DMS 273 treated with DMSO at 0.1 percent for 48 hours (cell line): Measurements from ENCODE around the gene TMIGD2.
"Not testable (repeated sequence)": the region's sequence is repeated elsewhere in the genome, so short reads cannot be mapped to it uniquely, and the experiment has no call there.

Experiments used
- DNase-seq: peaks from one replicate; lab custom pipeline; 2025; lab: John Stamatoyannopoulos, UW

The TMIGD2 gene, protein sequence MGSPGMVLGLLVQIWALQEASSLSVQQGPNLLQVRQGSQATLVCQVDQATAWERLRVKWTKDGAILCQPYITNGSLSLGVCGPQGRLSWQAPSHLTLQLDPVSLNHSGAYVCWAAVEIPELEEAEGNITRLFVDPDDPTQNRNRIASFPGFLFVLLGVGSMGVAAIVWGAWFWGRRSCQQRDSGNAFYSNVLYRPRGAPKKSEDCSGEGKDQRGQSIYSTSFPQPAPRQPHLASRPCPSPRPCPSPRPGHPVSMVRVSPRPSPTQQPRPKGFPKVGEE

DNA sequence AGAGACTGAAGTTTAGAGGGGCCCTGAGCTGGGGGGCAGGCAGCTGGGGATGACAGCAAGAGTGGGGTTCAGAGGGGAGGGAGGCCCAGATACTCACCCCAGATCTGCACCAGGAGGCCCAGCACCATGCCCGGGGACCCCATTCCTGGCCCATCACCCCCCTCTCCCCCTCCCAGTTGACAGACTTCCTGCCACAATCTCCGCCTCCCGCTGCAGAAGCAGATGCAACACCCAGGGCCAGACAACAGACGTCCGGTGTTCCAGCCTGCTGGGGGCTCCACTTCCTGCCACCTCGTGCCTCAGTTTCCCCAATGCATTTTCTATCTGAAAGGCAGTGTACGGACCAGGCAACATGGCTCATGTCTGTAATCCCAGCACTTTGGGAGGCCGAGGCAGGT is at the start of gene TMIGD2:
Gene TMIGD2, minus strand, starts transcription at position 147 of the 398 bp plus-strand sequence. Its CDS starts 4 bp downstream, at position 143.
- no peak for DNase-seq

DNA sequence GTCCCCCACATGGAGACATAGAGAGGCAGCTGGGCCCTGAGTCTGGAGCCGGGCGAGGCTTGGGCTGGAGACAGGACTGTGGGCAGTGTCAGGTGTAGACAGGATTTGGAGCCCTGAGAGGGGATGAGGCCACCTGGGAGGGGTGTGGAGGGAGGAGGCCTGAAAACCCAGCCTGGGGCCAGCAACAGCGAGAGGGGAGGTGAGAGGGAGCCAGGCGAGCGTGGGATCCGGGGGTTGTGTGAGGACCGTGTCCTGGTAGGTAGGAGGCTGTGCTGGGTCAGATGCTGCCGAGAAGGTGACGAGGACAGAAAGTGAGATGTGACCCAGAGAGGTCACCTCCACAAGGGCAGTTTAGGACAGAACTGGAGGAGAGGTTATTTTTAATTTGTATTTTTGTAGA is 48.5 kb upstream of the TMIGD2 start:
- no peak for DNase-seq

DNA sequence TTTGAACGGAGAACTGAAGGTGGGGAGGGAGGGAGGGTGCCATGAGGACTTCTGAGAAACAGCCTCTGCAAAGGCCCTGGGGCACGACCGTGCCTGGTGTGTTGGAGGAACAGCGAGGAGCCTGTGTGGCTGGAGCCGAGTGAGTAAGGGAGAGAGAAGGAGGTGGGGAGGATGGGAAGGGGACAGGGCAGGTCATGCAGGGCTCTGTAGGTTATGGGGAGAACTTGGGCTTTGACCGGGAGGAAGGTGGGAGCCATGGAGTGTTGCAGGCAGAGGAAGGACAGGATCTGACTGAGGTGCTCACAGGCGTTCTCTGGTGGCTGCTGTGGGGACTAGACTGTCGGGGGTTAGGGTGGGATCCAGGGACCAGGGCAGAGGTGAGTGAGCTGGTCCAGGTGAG is 47.9 kb upstream of the TMIGD2 start:
- no peak for DNase-seq

DNA sequence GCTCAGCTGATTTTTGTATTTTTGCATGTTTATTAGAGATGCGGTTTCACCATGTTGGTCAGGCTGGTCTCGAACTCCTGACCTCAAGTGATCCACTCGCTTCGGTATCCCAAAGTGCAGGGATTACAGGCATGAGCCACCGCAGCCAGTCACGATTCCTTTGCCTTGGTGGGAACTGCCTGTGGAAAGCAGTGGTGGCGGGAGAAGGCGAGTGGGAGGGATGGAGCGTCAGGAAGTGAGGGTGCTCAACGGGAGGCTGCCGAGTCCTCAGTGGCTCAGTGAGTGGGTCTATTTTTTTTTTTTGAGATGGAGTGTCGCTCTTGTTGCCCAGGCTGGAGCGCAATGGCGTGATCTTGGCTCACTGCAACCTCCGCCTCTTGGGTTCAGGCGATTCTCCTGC is 47.0 kb upstream of the TMIGD2 start:
- not testable (repeated sequence) for DNase-seq

DNA sequence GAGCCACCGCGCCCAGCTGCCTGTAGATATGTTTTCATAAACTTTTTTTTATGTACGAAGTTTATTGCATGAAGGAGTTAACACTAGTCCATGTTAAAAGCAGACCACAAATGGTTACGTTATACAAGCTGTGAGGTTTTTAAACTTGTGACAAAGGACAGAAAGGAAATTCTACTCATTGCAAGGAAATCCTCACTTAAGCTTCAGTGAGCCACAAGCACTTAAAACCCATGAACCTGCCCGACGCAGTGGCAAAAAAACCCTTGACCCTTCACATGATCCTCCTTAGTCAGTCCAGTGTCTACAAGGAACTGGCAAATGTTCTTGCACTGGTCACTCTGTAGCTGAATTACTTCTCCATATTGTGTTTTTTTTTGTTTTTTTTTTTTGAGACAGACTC is 45.3 kb upstream of the TMIGD2 start:
- no peak for DNase-seq

DNA sequence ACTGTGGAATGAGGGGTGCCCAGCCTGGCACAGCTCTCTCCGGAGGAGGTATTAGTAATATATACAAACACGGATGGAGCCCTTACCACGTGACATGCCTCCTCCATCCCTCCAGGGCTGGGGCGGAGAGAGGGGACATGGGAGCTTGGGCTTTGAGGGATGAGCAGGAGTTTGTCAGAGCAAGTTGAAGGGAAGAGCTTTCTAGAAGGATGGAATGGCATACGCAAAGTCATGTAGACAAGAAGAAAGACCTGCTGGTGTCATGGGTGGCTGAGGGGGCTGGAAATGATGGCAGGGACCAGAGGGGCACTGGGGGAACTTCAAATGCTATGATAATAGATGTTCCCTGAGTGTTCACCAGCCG is 43.8 kb upstream of the TMIGD2 start:
- no peak for DNase-seq

DNA sequence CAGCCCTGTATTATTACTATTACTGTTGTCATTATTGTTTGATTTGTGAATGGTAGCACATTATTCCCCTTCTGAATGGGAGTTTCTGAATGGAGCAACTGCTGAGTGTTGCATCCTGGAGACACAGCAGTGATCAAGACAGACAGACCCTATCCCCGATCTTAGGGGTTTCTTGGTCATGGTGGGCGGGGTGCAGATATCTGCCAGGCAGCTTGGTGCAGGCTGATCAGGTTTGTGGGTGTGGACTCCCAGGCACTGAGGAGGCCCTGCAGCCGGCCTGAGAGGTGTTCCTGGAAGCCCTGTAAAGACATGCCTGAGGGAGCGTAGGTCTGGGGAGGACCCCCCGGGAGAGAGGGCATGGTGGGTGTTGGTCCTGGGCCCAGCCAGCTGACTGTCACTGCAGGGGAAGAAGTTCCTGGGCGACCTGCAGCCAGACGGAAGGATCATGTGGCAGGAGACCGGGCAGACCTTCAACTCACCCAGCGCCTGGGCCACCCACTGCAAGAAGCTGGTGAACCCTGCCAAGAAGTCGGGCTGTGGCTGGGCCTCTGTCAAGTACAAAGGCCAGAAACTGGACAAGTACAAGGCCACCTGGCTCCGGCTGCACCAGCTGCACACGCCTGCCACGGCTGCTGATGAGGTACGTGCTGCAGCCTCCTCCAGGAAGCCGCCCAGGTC is 43.3 kb upstream of the TMIGD2 start:
- DNase-seq: no peak

DNA sequence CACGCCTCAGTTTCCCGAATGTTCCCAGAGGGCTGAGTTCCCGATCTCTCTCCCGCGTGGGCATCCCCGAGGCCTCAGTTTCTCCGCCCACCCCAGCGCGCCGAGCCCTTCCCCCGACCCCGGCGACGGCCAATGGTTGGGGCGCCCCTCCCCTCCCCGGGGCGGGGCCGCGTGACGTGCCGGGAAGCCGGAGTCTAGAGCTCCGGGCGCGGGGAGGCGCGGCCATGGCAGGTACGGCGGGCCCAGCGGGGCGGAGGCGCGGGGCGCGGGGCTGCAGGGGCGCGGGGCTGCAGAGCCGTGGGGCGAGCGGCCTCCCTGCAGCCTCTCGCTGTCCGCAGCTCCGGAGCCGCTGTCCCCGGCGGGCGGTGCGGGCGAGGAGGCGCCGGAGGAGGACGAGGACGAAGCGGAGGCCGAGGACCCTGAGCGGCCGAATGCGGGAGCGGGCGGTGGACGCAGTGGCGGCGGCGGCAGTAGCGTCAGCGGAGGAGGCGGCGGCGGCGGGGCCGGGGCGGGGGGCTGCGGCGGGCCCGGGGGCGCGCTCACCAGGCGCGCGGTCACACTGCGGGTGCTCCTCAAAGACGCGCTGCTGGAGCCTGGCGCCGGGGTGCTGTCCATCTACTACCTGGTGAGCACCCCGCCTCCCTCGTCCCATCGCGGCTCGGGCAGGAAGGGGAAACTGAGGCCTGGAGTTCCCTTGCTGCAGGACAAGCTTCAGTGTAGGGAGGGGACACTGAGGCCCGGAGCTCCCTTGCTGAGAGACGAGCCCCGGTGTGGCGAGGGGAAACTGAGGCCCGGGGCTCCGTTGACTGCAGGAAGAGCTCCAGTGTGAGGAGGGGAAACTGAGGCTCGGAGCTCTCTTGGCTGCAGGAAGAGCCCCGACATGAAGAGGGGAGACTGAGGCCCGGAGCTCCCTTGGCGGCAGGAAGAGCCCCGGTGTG is 41.5 kb upstream of the TMIGD2 start, which contains the start of gene MPND:
Gene MPND, plus strand, starts transcription at position 193 of the 938 bp plus-strand sequence. Its CDS starts 32 bp downstream, at position 225.
- DNase-seq: peak; percentile 44

DNA sequence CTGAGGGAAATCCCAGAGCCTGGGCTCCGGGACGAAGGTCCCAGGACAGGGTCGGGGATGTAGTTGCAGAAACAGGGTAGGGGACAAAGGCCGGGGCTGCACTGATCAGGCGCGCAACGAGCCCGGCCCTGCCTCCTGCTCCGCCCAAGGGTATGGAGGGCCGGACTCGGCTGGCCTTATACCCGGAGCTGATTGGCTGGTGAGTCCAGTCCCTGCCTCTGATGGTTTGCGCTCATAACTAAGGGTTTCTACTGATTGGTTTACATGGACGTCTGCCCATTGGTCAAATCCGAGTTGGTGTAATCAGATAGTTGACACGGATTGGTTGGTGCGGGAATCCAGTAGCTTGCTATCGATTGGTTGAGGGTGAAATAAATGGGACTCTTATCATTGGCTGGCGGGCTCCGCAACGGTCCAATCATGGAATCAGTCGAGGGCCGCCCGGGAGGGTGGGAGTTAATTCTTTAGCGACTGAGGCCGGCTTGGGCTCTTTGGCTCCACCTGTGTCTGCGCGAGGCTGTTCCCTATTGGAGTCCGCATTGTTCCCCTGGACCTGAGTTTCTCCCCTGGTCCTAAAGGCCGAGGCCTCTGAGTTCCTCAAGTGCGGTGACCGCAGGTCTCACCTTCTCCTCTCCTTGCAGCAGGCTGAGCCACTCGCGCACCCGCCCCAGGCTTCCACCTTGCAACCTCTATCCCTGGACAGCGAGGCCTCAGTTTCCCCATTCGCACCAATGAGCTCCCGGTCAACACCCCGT is 40.6 kb upstream of the TMIGD2 start:
- peak; percentile 99 for DNase-seq

DNA sequence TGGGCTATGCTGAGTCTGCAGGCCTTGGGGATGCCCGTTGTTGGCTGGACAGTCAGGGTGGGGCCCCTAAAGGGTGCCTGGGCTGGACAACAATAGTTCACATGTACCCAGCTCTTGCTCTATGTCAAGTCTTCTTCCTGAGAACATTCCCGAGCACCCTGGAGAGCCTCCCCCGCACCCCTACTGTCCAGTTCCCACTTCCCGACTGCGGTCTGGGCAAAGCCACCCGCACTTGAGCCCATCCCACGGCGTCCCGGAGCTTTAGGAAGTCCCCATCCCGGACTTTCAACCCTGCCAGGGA is 40.1 kb upstream of the TMIGD2 start:
- no peak for DNase-seq

DNA sequence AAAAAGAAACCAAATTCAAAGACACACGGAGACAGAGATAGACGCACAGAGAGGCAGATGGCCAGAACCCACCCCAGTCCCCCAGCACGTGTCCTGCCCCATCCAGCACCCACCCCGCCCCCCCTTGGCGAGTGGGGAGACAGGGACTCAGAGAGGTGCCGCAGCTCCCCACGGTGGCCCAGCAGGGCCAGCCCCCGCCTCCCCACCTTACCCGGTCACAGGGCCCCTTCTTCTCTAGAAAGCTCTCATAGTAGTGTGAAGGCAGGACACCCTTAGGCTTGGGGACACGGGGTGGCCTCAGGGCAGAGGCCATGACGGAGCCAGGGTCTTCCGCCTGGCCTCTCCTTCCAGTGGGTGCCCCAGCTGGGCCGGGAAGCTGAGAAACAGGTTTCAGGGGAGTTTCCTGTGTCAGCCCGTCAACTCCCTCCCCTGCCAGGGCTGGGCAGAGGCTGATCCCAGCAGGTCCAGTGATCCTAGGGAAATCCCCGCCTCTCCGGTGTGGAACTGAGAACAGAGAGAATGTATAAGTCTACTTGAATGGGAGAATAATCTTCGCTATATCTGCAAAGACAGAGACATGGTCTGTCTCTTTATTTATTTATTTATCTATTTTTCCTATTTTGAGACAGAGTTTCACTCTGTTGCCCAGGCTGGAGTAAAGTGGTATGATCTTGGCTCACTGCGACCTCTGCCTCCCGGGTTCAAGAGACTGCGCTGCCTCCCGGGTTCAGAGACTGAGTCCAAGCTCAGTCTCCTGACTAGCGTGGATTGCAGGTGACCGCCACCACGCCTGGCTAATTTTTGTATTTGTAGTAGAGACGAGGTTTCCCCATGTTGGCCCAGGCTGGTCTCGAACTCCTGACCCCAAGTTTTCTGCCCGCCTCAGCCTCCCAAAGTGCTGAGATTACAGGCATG is 36.5 kb upstream of the TMIGD2 start, which contains the start of gene STAP2:
Gene STAP2, minus strand, starts transcription at position 387 of the 915 bp plus-strand sequence. Its CDS starts 74 bp downstream, at position 313.
- DNase-seq: no peak

DNA sequence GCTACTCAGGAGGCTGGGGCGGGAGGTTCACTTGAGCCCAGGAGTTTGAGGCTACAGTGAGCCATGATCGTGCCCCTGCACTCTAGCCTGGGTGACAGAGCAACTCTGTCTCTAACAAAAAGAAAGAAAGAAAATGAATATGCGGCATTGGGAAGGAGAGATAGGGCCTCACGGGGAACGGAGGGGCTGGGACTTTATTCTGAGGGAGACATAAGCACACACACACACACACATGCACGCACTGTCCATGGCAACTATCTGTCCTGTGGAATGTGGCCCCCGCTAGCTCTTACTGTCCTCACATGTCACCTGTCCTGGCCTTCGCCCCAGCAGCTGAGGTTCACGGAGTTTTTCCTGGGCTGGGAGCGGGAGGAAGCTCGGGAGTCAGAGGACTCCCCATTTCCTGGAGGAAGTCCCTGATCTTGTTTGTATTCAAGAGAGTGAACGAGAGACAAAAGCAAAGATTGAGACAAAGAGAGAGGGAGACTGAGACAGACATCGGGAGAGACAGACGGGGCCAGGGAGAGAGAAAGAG is 35.8 kb upstream of the TMIGD2 start:
- no peak for DNase-seq

DNA sequence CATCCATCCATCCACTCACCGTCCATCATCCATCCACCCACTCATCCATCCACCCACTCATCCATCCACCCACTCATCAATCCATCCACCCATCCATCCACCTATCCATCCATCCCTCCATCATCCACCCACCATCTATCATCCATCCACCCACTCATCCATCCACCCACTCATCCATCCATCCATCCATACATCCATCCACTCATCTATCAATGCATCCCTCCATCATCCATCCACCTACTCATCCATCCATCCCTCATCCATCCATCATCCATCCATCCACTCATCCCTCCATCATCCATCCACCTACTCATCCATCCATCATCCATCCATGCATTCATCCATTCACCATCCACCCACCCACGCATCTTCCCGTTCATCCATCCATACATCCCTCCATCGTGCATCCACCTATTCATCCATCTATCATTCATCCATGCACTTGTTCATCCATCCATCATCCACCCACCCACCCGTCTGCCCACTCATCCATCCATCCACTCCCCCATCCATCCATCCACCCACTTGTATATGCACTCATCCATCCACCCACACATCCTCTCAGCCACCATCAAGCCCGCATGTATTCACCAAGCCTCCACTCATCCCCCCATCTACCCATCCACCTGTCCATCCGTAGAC is 32.9 kb upstream of the TMIGD2 start:
- DNase-seq: no peak

DNA sequence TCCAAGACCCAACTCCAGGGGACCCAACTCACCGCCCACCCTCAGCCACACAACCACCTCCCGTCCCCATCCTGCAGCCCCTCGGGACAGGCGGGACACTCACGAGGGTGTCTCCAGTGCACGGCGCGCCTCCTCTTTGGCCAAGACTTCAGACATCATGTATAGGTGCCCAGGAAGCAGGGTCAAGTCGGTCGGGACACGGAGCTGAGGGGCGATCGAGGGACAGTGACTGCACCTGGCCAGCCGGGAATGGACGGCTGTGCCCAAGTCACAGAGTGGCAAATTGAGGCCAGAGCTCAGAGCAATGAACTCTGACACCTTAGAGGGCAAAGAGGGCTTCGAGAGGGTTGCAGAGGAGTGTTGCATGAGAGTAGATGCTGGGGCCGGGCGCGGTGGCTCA is 27.7 kb upstream of the TMIGD2 start:
- no peak for DNase-seq

DNA sequence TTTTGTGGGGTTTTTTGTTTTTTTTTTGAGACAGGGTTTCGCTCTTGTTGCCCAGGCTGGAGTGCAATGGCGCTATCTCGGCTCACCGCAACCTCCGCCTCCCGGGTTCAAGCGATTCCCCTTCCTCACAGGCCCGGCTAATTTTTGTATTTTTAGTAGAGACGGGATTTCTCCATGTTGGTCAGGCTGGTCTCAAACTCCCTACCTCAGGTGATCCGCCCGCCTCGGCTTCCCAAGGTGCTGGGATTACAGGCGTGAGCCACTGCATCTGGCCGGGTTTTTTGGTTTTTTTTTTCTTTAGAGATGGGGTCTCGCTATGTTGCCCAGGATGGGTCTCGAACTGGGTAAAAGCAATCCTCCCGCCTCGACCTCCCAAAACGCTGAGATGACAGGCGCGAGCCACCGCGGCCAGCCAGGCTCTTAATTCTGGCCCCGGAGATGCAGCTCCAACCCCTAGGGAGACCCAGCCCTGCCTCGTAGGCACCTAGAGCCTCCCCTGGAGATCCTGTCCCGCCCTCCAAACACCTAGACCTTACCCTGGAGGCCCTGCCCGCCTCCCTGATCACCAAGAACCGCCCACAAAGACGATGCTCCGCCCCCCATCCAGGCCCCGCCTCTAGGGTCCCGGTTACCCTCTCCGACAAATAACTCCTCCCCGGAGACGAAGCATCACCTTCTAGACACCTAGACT is 26.9 kb upstream of the TMIGD2 start:
- not testable (repeated sequence) for DNase-seq

DNA sequence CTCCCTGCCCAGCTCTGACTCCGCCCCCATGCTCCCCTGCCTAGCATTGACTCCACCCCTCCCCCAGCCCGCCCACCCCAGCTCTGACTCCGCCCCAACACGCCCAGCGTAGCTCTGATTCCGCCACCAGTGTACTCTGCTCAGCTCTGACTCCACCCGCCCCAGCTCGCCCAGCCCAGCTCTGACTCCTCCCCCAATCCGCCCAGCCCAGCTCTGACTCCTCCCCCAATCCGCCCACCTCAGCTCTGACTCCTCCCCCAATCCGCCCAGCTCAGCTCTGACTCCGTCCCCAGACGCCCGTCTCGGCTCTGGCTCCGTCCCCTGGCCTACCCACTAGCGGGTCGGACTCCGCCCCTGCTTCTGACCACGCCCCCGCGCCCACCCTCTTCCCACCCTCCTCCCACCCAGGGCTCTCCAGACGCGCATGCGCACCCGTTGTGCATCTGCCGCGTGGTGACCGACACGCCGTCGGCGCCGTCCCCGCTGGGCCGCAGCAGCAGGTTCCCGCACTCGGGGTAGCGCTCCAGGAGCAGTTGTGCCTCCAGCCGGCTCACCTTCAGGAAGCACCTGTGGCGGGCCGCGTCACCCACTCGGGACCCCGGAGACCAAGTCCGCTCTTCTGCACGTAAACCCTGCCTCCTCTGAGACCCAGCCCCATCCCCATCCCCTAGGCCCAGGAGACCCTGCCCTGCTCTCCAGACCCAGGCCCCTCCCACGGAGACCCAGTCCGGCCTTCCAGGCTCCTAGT is 26.2 kb upstream of the TMIGD2 start:
- no peak for DNase-seq

DNA sequence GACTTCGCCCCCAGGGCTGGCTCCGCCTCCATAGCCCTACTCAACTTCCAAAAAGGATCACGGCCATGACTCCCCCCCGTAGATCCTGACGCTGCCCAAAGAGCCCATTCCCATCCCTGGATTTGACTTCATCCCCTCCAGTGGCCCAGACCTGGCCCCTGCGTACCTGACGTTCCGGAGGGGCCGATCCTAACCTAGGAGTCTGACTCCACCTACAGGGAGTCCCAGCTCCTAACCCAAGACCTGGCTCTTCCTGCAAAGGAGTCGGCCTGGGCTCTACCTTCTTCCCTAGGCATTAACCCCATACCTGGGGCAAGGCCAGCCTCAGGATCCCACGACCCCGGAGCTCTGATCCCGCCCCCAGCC is 25.7 kb upstream of the TMIGD2 start:
- DNase-seq: no peak

DNA sequence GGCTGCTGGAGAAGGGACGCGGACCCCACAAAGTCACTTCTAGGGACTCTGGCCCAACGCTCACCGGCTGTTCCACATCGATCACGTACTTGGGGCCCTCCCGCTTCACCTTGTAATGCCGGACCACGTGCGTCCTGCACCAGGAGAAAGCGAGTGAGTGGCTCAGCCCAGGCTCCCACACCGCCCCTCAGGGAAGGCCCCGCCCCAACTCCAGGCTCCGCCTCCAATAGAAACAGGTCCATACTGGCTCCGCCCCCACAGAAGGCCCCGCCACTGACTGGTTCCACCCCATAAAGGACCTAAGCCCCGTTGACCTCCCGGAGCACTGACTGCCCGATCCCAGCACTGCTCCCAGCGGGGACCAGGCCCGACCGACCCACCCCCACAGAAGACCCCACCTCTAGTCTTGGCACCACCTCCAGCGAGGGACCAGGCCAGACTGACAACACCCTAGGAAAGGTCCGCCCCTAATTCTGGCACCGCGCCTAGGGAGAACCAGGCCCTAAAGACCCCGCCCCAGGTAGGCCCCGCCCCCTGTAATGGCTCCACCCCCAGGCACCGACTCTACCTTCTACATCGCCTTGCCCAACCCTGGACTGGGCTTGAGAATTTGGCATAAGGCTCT is 25.2 kb upstream of the TMIGD2 start:
- no peak for DNase-seq
